AG09319 (cell line): ENCODE results near the gene OSBPL5.

ENCODE experiments used
- DNase-seq: peaks from one replicate; pipeline ENCODE4 v3.0.0-alpha.2; 2010; ENCODE audit warnings: low read depth; ENCODE audit errors: extremely low read depth
- CTCF ChIP-seq: IDR thresholded peaks from 2 replicates; pipeline ENCODE4 v1.5.1; 2011; ENCODE audit warnings: low read depth, mild to moderate bottlenecking, inconsistent platforms, low read length, moderate library complexity

The OSBPL5 gene

GRCh38 chr11:3159296-3160190 is 5.6 kb downstream of the OSBPL5 start:
- DNase-seq = no peak
- TF ChIP-seq CTCF = no peak

GRCh38 chr11:3158821-3159220 is 6.3 kb downstream of the OSBPL5 start:
- no peak for DNase-seq
- no peak for TF ChIP-seq CTCF

- no peak for DNase-seq
- no peak for TF ChIP-seq CTCF
Measured at GRCh38 chr11:3158131-3158591, 6.9 kb downstream of the OSBPL5 start.

GRCh38 chr11:3157381-3158130 is 7.6 kb downstream of the OSBPL5 start:
- no peak for TF ChIP-seq CTCF
- DNase-seq = no peak

- DNase-seq = no peak
Measured at GRCh38 chr11:3156661-3157311, 8.3 kb downstream of the OSBPL5 start.

GRCh38 chr11:3156282-3156660 is 8.8 kb downstream of the OSBPL5 start:
- no peak for TF ChIP-seq CTCF
- DNase-seq = no peak

More at GRCh38 chr11:3156661-3157311, 8.3 kb downstream of the OSBPL5 start:
- TF ChIP-seq CTCF = no peak
